Jurkat, Clone E6-1 (cell line): Measurements from ENCODE around the gene FYCO1.
A peak's percentile ranks its signal among the peaks of the same experiment; 100 is the strongest.

Source experiments
- DNase-seq: peaks from one replicate; pipeline ENCODE4 v3.0.0-alpha.2; 2011; ENCODE audit warnings: low read depth, low spot score
- H3K4me3 ChIP-seq: 2 replicates; pipeline ENCODE4 v1.5.1; 2011; ENCODE audit warnings: mild to moderate bottlenecking, low read length, control low read depth, moderate library complexity

FYCO1 gene

GRCh38 chr3:45950686-45951600, 44.7 kb downstream of the FYCO1 start:
- no peak overlapping the region for H3K4me3 ChIP-seq
- peak; percentile 66 for DNase-seq

GRCh38 chr3:45950131-45950530, 45.5 kb downstream of the FYCO1 start:
- no peak for DNase-seq
- H3K4me3 ChIP-seq, result no peak overlapping the region

- no peak overlapping the region for H3K4me3 ChIP-seq
- no peak for DNase-seq
These were observed 46.2 kb downstream of the FYCO1 start for GRCh38 chr3:45949432-45949831.

- no peak for DNase-seq
- no peak overlapping the region for H3K4me3 ChIP-seq
These were observed 46.7 kb downstream of the FYCO1 start for GRCh38 chr3:45948881-45949280.

GRCh38 chr3:45948311-45948781, 47.3 kb downstream of the FYCO1 start:
- DNase-seq, result no peak
- H3K4me3 ChIP-seq, result no peak overlapping the region

- no peak for DNase-seq
- no peak overlapping the region for H3K4me3 ChIP-seq
These were observed 48.3 kb downstream of the FYCO1 start for GRCh38 chr3:45947361-45947760.

GRCh38 chr3:45946875-45947274, 48.7 kb downstream of the FYCO1 start:
- H3K4me3 ChIP-seq, result no peak overlapping the region
- no peak for DNase-seq

- H3K4me3 ChIP-seq, result no peak overlapping the region
- DNase-seq, result peak; percentile 32
These were observed 49.3 kb downstream of the FYCO1 start for GRCh38 chr3:45946307-45946706.

- no peak for DNase-seq
These were observed 50.6 kb downstream of the FYCO1 start for GRCh38 chr3:45944830-45945620.

GRCh38 chr3:45943207-45943846, 52.3 kb downstream of the FYCO1 start, which contains the start of gene CXCR6:
CXCR6 (plus strand) TSS chr3:45943464; CDS start chr3:45946482, 3,018 bp downstream.
- DNase-seq, result peak; percentile 84
- no peak within 1 kb of the TSS for H3K4me3 ChIP-seq

More at GRCh38 chr3:45944830-45945620, 50.6 kb downstream of the FYCO1 start:
- no peak overlapping the region for H3K4me3 ChIP-seq

- no peak overlapping the region for H3K4me3 ChIP-seq
- no peak for DNase-seq
These were observed 53.4 kb downstream of the FYCO1 start for GRCh38 chr3:45942051-45942825.

- H3K4me3 ChIP-seq, result no peak overlapping the region
- no peak for DNase-seq
These were observed 54.8 kb downstream of the FYCO1 start for GRCh38 chr3:45940781-45941365.

GRCh38 chr3:45940004-45940780, 55.4 kb downstream of the FYCO1 start:
- H3K4me3 ChIP-seq, result no peak overlapping the region

GRCh38 chr3:45939341-45939771, 56.3 kb downstream of the FYCO1 start:
- DNase-seq, result no peak
- no peak overlapping the region for H3K4me3 ChIP-seq

More at GRCh38 chr3:45940004-45940780, 55.4 kb downstream of the FYCO1 start:
- DNase-seq, result no peak

- peak; percentile 93 for DNase-seq
- H3K4me3 ChIP-seq, result no peak overlapping the region
These were observed 56.8 kb downstream of the FYCO1 start for GRCh38 chr3:45938864-45939263.

- DNase-seq, result no peak
- H3K4me3 ChIP-seq, result no peak overlapping the region
These were observed 57.6 kb downstream of the FYCO1 start for GRCh38 chr3:45938043-45938435.

- no peak for DNase-seq
- no peak overlapping the region for H3K4me3 ChIP-seq
These were observed 58.2 kb downstream of the FYCO1 start for GRCh38 chr3:45937206-45938042.
